ENCODE measurements around the gene CAP2. TPM values are rescaled to one million over a fixed set of nuclear protein-coding genes. Genes with fewer than 3 reads are reported as not detected.

CAP2 gene, protein sequence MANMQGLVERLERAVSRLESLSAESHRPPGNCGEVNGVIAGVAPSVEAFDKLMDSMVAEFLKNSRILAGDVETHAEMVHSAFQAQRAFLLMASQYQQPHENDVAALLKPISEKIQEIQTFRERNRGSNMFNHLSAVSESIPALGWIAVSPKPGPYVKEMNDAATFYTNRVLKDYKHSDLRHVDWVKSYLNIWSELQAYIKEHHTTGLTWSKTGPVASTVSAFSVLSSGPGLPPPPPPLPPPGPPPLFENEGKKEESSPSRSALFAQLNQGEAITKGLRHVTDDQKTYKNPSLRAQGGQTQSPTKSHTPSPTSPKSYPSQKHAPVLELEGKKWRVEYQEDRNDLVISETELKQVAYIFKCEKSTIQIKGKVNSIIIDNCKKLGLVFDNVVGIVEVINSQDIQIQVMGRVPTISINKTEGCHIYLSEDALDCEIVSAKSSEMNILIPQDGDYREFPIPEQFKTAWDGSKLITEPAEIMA
- total RNA-seq (2014; rRNA removed; shearing (Covaris generic)) = 10.3 and 11.3 TPM in 2 replicates

- Histone ChIP-seq H3K36me3 (replicated peaks; ENCODE audit: control insufficient read depth, insufficient read depth, low read length) (no peaks in the 10 kb centered on the region), H3K27me3 (ENCODE audit: control insufficient read depth, insufficient read depth, low read length) (no peaks in the 10 kb centered on the region), H3K4me3 (ENCODE audit: insufficient read depth, low read depth, low read length) (peak within 1 kb of the TSS; percentile 55)
- DNase-seq = peak; percentile 88
These were observed at the start of gene CAP2 for GRCh38 chr6:17392978-17393891. TSS of gene CAP2 (plus strand) at chr6:17393595. CDS start at chr6:17421556, 27,961 bp downstream.

DNA sequence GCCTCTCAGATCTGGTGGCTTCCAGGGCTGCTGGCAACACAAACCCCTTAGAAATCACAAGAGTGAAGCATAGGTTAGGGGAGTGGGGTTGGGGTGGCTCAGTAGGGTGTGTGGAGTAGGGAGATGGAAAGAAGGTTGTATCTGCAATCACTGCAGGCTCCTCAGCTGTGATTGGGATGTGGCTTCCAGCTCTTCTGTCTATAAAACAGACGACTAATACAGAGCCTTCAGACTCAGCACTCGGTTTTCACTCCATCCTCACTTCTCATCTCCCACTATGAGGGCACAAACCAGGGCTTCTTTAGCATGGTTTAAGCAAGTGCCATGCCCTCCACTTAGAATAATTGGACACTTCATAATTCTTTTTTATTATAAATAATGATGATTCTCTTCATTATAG lies 46.4 kb upstream of the CAP2 start:
- no peak for DNase-seq
- Histone ChIP-seq H3K4me3 (ENCODE audit: insufficient read depth, low read depth, low read length) (no peak overlapping the region), H3K36me3 (replicated peaks; ENCODE audit: control insufficient read depth, insufficient read depth, low read length) (no peaks in the 10 kb centered on the region), H3K27me3 (ENCODE audit: control insufficient read depth, insufficient read depth, low read length) (no peaks in the 10 kb centered on the region)

DNA sequence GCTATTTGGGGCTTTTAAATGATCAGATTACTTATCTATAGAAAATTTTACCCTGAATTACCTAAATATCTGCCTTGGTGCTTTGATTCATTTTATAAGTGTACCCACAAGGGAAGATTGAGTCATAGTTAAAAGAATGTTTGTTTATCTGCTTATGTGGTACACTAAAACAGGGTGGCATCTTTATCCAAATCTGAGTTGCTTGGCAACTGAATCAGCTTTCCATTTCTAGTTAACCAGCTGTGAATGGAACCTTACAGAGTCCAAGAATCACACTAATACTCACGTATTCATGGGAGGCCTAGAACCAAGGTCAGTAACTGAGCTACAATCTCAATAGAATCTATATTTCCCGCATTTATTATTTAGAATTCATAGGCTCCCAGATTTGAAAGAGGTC lies 44.0 kb upstream of the CAP2 start:
- H3K27me3 ChIP-seq (ENCODE audit: control insufficient read depth, insufficient read depth, low read length) = no peaks in the 10 kb centered on the region
- no peak overlapping the region for H3K4me3 ChIP-seq (ENCODE audit: insufficient read depth, low read depth, low read length)
- DNase-seq = no peak
- H3K36me3 ChIP-seq (replicated peaks; ENCODE audit: control insufficient read depth, insufficient read depth, low read length) = no peaks in the 10 kb centered on the region

- no peak for DNase-seq
- H3K4me3 ChIP-seq (ENCODE audit: insufficient read depth, low read depth, low read length) = no peak overlapping the region
- H3K36me3 ChIP-seq (replicated peaks; ENCODE audit: control insufficient read depth, insufficient read depth, low read length) = no peaks in the 10 kb centered on the region
- H3K27me3 ChIP-seq (ENCODE audit: control insufficient read depth, insufficient read depth, low read length) = no peaks in the 10 kb centered on the region
These were observed 41.1 kb upstream of the CAP2 start for GRCh38 chr6:17352302-17352701.

GRCh38 chr6:17353440-17354175 lies 39.8 kb upstream of the CAP2 start:
- H3K27me3 ChIP-seq (ENCODE audit: control insufficient read depth, insufficient read depth, low read length) = no peaks in the 10 kb centered on the region
- no peaks in the 10 kb centered on the region for H3K36me3 ChIP-seq (replicated peaks; ENCODE audit: control insufficient read depth, insufficient read depth, low read length)
- no peak for DNase-seq
- no peak overlapping the region for H3K4me3 ChIP-seq (ENCODE audit: insufficient read depth, low read depth, low read length)

DNA sequence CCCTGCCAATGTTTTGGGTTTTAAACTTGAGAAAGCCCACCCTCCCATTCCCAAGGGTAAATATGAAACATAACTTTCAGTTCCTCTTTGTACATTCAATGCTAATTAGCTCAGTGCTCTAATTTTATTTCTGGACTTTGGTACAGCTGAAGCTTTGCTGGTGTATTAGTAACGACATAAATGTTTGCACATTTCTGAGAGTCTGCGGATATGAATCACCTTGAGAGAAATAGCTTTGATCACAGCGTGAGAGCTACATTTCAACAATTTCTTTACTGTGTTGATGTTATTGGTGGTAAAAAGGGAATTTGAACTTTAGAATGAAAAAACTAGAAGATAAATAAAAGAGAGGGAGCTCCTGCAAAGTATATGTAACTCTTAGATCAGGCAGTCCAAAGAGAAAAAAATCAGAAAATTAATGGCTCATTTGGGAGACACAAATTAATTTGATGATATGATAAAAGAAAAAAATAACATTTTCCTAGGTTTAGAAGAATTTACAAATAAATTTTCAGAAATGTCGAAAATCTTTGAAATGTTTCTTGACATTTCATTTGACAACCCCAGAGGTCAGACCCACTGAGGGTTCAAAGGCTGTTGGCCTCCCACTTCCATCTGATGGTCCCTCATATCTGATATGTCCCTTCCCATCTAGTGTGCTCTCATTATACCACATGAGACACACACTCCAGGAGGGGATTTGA lies 38.5 kb upstream of the CAP2 start:
- H3K27me3 ChIP-seq (ENCODE audit: control insufficient read depth, insufficient read depth, low read length) = no peaks in the 10 kb centered on the region
- H3K36me3 ChIP-seq (replicated peaks; ENCODE audit: control insufficient read depth, insufficient read depth, low read length) = no peaks in the 10 kb centered on the region
- no peak for DNase-seq

DNA sequence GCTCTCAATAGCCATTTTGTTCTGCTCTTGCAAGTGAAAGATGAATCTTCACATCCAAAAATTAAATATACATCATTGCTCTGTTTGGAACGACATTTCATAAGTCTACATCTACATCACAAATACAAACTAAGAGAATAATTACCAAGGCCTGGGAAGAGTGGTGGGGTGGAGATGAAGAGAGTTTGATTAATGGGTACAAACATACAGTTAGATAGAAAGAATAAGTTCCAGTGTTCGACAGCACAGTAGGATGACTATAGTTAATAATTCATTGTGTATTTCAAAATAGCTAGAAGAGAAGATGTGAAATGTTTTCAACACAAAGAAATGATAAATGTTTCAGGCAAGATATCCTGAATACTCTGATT lies 38.0 kb upstream of the CAP2 start:
- Histone ChIP-seq H3K4me3 (ENCODE audit: insufficient read depth, low read depth, low read length) (no peak overlapping the region), H3K36me3 (replicated peaks; ENCODE audit: control insufficient read depth, insufficient read depth, low read length) (no peaks in the 10 kb centered on the region), H3K27me3 (ENCODE audit: control insufficient read depth, insufficient read depth, low read length) (no peaks in the 10 kb centered on the region)
- no peak for DNase-seq

More for the DNA sequence above, 38.5 kb upstream of the CAP2 start:
- no peak overlapping the region for H3K4me3 ChIP-seq (ENCODE audit: insufficient read depth, low read depth, low read length)

GRCh38 chr6:17358515-17358914 lies 34.9 kb upstream of the CAP2 start:
- H3K4me3 ChIP-seq (ENCODE audit: insufficient read depth, low read depth, low read length) = no peak overlapping the region

DNA sequence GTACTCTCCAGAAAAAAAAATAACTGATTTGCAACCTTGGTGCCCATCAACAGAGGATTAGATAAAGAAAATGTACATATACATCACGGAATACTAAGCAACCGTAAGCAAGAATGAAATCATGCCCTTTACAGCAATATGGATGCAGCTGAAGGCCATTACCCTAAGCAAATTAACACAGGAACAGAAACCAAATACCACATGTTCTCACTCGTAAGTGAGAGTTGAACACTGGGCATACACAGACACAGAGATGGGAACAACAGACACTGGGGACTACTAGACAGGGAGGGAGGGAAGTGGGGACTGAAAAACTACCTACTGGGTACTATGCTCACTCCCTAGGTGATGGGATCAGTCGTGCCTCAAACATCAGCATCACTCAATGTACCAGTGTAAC lies 32.8 kb upstream of the CAP2 start:
- DNase-seq = no peak
- no peak overlapping the region for H3K4me3 ChIP-seq (ENCODE audit: insufficient read depth, low read depth, low read length)
- H3K27me3 ChIP-seq (ENCODE audit: control insufficient read depth, insufficient read depth, low read length) = no peaks in the 10 kb centered on the region
- no peaks in the 10 kb centered on the region for H3K36me3 ChIP-seq (replicated peaks; ENCODE audit: control insufficient read depth, insufficient read depth, low read length)

More at GRCh38 chr6:17358515-17358914, 34.9 kb upstream of the CAP2 start:
- Histone ChIP-seq H3K36me3 (replicated peaks; ENCODE audit: control insufficient read depth, insufficient read depth, low read length) (no peaks in the 10 kb centered on the region), H3K27me3 (ENCODE audit: control insufficient read depth, insufficient read depth, low read length) (no peaks in the 10 kb centered on the region)
- no peak for DNase-seq

GRCh38 chr6:17361013-17361412 lies 32.4 kb upstream of the CAP2 start:
- Histone ChIP-seq H3K36me3 (replicated peaks; ENCODE audit: control insufficient read depth, insufficient read depth, low read length) (no peaks in the 10 kb centered on the region), H3K4me3 (ENCODE audit: insufficient read depth, low read depth, low read length) (no peak overlapping the region), H3K27me3 (ENCODE audit: control insufficient read depth, insufficient read depth, low read length) (no peaks in the 10 kb centered on the region)
- DNase-seq = no peak

DNA sequence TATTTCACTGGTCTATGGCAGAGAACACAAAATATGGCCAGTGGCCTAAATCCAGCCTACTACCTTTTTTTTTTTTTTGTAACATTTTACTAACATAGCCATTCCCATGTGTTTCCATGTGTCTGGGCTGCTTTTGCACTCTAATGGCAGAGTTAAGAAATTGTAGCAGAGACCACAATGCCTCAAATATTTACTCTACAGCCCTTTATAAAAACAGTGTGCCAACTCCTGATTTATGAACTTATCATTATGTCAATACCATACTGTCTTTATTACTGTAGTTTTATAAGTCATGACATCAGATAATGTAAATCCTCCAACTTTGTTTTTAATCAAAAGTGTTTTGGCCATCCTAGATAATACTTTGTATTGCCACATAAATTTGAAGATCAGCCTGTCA lies 27.4 kb upstream of the CAP2 start:
- no peaks in the 10 kb centered on the region for H3K27me3 ChIP-seq (ENCODE audit: control insufficient read depth, insufficient read depth, low read length)
- H3K36me3 ChIP-seq (replicated peaks; ENCODE audit: control insufficient read depth, insufficient read depth, low read length) = no peaks in the 10 kb centered on the region
- no peak for DNase-seq
- no peak overlapping the region for H3K4me3 ChIP-seq (ENCODE audit: insufficient read depth, low read depth, low read length)

- Histone ChIP-seq H3K4me3 (ENCODE audit: insufficient read depth, low read depth, low read length) (no peak overlapping the region), H3K27me3 (ENCODE audit: control insufficient read depth, insufficient read depth, low read length) (no peaks in the 10 kb centered on the region), H3K36me3 (replicated peaks; ENCODE audit: control insufficient read depth, insufficient read depth, low read length) (no peaks in the 10 kb centered on the region)
- DNase-seq = no peak
These were observed 25.5 kb upstream of the CAP2 start for GRCh38 chr6:17367868-17368267.

DNA sequence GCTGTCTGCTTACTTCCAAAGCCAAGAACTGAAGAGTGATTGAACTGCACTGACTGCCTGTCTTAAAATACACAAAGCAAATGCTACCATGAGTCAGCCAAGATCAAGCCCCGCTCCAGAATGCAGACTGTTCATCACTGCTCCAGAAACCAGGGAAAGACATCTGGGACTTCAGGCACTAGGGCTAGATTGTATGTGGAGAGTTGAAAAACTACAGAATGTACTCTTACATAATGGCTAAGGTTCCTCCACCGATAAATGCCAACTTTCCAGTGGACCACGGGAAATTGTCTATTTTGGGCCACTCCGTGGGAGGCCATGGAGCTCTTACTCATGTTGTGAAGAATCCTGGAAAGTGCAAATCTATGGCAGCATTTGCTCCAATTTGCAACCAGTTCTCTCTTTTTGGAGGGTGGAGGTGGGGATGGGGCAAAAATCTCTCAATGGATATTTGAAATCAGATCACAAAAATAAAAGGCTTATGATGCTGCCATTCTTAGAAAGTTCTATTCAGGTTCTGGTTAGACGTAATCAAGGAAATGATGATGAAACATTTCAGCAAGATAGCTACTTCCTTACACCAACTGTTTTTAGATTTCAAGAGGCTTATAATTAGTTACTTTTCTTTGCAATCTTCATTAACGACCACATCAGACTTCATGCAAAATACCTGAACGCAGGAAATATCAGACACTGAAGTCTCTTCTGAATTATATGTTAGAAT lies 11.8 kb upstream of the CAP2 start:
- H3K27me3 ChIP-seq (ENCODE audit: control insufficient read depth, insufficient read depth, low read length) = no peaks in the 10 kb centered on the region
- no peak for DNase-seq
- H3K4me3 ChIP-seq (ENCODE audit: insufficient read depth, low read depth, low read length) = no peak overlapping the region
- H3K36me3 ChIP-seq (replicated peaks; ENCODE audit: control insufficient read depth, insufficient read depth, low read length) = no peaks in the 10 kb centered on the region
